ENCODE data around the gene ANAPC16.
"Not testable (repeated sequence)": the region's sequence is repeated elsewhere in the genome, so short reads cannot be mapped to it uniquely, and the experiment has no call there.

The ANAPC16 gene

GRCh38 chr10:72242675-72243074, 26.9 kb downstream of the ANAPC16 start:
- in situ Hi-C loops (cut with MboI; ENCODE audit: low sequenced_read_pairs) = no loop called here

GRCh38 chr10:72243822-72244437, 28.1 kb downstream of the ANAPC16 start:
- in situ Hi-C loops (cut with MboI; ENCODE audit: low sequenced_read_pairs) = no loop called here

GRCh38 chr10:72244573-72245038, 28.8 kb downstream of the ANAPC16 start:
- in situ Hi-C loops (cut with MboI; ENCODE audit: low sequenced_read_pairs) = no loop called here

- in situ Hi-C loops (cut with MboI; ENCODE audit: low sequenced_read_pairs) = no loop called here
These were observed 30.2 kb downstream of the ANAPC16 start for GRCh38 chr10:72245949-72246525.

- in situ Hi-C loops (cut with MboI; ENCODE audit: low sequenced_read_pairs) = no loop called here
These were observed 32.8 kb downstream of the ANAPC16 start for GRCh38 chr10:72248468-72249151.

- in situ Hi-C loops (cut with MboI; ENCODE audit: low sequenced_read_pairs) = not testable (repeated sequence)
These were observed 33.5 kb downstream of the ANAPC16 start for GRCh38 chr10:72249176-72249862.

GRCh38 chr10:72250666-72251065, 34.9 kb downstream of the ANAPC16 start:
- in situ Hi-C loops (cut with MboI; ENCODE audit: low sequenced_read_pairs) = no loop called here

- in situ Hi-C loops (cut with MboI; ENCODE audit: low sequenced_read_pairs) = no loop called here
These were observed 35.8 kb downstream of the ANAPC16 start for GRCh38 chr10:72251635-72252034.

- in situ Hi-C loops (cut with MboI; ENCODE audit: low sequenced_read_pairs) = no loop called here
These were observed 37.2 kb downstream of the ANAPC16 start for GRCh38 chr10:72252972-72253371.

- in situ Hi-C loops (cut with MboI; ENCODE audit: low sequenced_read_pairs) = no loop called here
These were observed 37.8 kb downstream of the ANAPC16 start for GRCh38 chr10:72253578-72253977.

- in situ Hi-C loops (cut with MboI; ENCODE audit: low sequenced_read_pairs) = no loop called here
These were observed 39.2 kb downstream of the ANAPC16 start for GRCh38 chr10:72254813-72255568.

- in situ Hi-C loops (cut with MboI; ENCODE audit: low sequenced_read_pairs) = no loop called here
These were observed 40.3 kb downstream of the ANAPC16 start for GRCh38 chr10:72255977-72256729.

GRCh38 chr10:72257051-72257892, 41.5 kb downstream of the ANAPC16 start:
- in situ Hi-C loops (cut with MboI; ENCODE audit: low sequenced_read_pairs) = no loop called here

GRCh38 chr10:72258617-72259016, 42.8 kb downstream of the ANAPC16 start:
- in situ Hi-C loops (cut with MboI; ENCODE audit: low sequenced_read_pairs) = no loop called here

GRCh38 chr10:72259491-72260238, 43.9 kb downstream of the ANAPC16 start:
- in situ Hi-C loops (cut with MboI; ENCODE audit: low sequenced_read_pairs) = no loop called here

- in situ Hi-C loops (cut with MboI; ENCODE audit: low sequenced_read_pairs) = no loop called here
These were observed 44.6 kb downstream of the ANAPC16 start for GRCh38 chr10:72260239-72260975.

GRCh38 chr10:72260976-72261783, 45.4 kb downstream of the ANAPC16 start:
- in situ Hi-C loops (cut with MboI; ENCODE audit: low sequenced_read_pairs) = no loop called here
